NB4 (cell line): ENCODE measurements around the gene PPP1R14C.

ENCODE experiments used
- DNase-seq: peaks from one replicate; pipeline ENCODE4 v3.0.0; 2010; ENCODE audit warnings: low read depth
- H3K4me3 ChIP-seq: one replicate; pipeline ENCODE4 v1.5.1; 2011; ENCODE audit warnings: mild to moderate bottlenecking, low read depth, low read length, moderate library complexity
- CTCF ChIP-seq: IDR thresholded peaks from one replicate; pipeline ENCODE4 v1.5.1; 2012; ENCODE audit warnings: low read depth, low read length
- MAX ChIP-seq: IDR thresholded peaks from 2 replicates; pipeline ENCODE4 v1.6.1; 2011; ENCODE audit warnings: low read depth, low read length
- MYC ChIP-seq: IDR thresholded peaks from 2 replicates; pipeline ENCODE4 v1.6.1; 2011; ENCODE audit warnings: low read depth, low read length
- POLR2A ChIP-seq: IDR thresholded peaks from 2 replicates; pipeline ENCODE4 v1.6.1; 2011; ENCODE audit warnings: mild to moderate bottlenecking; ENCODE audit not compliant: insufficient read length; ENCODE audit errors: extremely low read depth

PPP1R14C gene

GRCh38 chr6:150196942-150197745, 54.3 kb downstream of the PPP1R14C start:
- no peak overlapping the region for H3K4me3 ChIP-seq
- TF ChIP-seq POLR2A = no peak
- TF ChIP-seq MYC = no peak
- TF ChIP-seq CTCF = no peak
- no peak for TF ChIP-seq MAX
- DNase-seq = no peak

GRCh38 chr6:150198532-150198931, 55.7 kb downstream of the PPP1R14C start:
- no peak for TF ChIP-seq MYC

GRCh38 chr6:150199241-150199640, 56.4 kb downstream of the PPP1R14C start:
- no peak for DNase-seq
- TF ChIP-seq CTCF (no peak), MAX (no peak), POLR2A (no peak), MYC (no peak)
- H3K4me3 ChIP-seq = no peak overlapping the region

More at GRCh38 chr6:150198532-150198931, 55.7 kb downstream of the PPP1R14C start:
- H3K4me3 ChIP-seq = no peak overlapping the region
- no peak for DNase-seq

- TF ChIP-seq POLR2A = no peak
- TF ChIP-seq CTCF = no peak
- no peak for TF ChIP-seq MAX
- no peak for TF ChIP-seq MYC
- H3K4me3 ChIP-seq = no peak overlapping the region
- DNase-seq = no peak
Measured at GRCh38 chr6:150200428-150201100, 57.7 kb downstream of the PPP1R14C start.

GRCh38 chr6:150201285-150201684, 58.4 kb downstream of the PPP1R14C start:
- TF ChIP-seq POLR2A = no peak
- TF ChIP-seq CTCF = no peak
- no peak for TF ChIP-seq MAX
- TF ChIP-seq MYC = no peak
- H3K4me3 ChIP-seq = no peak overlapping the region
- DNase-seq = no peak

GRCh38 chr6:150201772-150202329, 59.0 kb downstream of the PPP1R14C start:
- DNase-seq = no peak
- no peak overlapping the region for H3K4me3 ChIP-seq
- no peak for TF ChIP-seq CTCF
- TF ChIP-seq MAX = no peak
- TF ChIP-seq POLR2A = no peak
- no peak for TF ChIP-seq MYC
